ENCODE results near the gene GNL2.

Gene GNL2

DNA sequence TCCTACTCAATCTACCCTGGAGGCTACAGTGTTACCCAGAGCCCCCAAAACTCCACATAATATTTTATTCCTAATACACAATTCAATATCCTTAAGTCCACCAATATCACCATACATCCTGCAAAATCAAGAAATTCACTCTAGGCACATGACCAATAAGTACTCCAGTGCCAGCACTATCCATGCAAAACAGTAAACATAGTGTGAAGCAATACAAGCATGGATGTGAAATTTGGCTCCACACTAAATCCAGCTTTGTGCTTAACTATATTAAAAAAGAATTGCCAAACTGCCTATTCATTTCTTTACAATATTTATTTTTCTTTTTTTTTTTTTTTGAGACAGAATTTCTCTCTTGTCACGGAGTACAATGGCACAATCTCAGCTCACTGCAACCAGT is 78.2 kb downstream of the GNL2 start:
- H2AFZ ChIP-seq (ENCODE audit: low read length), result no peak overlapping the region
- H3K36me3 ChIP-seq (ENCODE audit: insufficient read depth, low read length), result 0 out of 2 replicates have a peak, but pooled peaks cover 4% of the 10 kb centered on the region
- no peaks in the 10 kb centered on the region for H4K20me1 ChIP-seq (ENCODE audit: insufficient read depth, low read length)
- H3K4me1 ChIP-seq (ENCODE audit: insufficient read depth, low read length, severe bottlenecking), result peaks cover 22% of the 10 kb centered on the region
- TF ChIP-seq, protein P1, sequence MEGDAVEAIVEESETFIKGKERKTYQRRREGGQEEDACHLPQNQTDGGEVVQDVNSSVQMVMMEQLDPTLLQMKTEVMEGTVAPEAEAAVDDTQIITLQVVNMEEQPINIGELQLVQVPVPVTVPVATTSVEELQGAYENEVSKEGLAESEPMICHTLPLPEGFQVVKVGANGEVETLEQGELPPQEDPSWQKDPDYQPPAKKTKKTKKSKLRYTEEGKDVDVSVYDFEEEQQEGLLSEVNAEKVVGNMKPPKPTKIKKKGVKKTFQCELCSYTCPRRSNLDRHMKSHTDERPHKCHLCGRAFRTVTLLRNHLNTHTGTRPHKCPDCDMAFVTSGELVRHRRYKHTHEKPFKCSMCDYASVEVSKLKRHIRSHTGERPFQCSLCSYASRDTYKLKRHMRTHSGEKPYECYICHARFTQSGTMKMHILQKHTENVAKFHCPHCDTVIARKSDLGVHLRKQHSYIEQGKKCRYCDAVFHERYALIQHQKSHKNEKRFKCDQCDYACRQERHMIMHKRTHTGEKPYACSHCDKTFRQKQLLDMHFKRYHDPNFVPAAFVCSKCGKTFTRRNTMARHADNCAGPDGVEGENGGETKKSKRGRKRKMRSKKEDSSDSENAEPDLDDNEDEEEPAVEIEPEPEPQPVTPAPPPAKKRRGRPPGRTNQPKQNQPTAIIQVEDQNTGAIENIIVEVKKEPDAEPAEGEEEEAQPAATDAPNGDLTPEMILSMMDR (IDR thresholded peaks at IDR 0.05; ENCODE audit: low read length), result no peak
- no peak for TF ChIP-seq EZH2 (IDR thresholded peaks at IDR 0.05; ENCODE audit: borderline replicate concordance, low read length)
- no peaks in the 10 kb centered on the region for H3K27me3 ChIP-seq (ENCODE audit: insufficient read depth, low read length)
- no peak overlapping the region for H3K27ac ChIP-seq (ENCODE audit: low read depth, low read length, poor library complexity, severe bottlenecking)
- no peaks in the 10 kb centered on the region for H3K9me3 ChIP-seq (ENCODE audit: low read length)
- no peak overlapping the region for H3K4me3 ChIP-seq (ENCODE audit: low read depth, low read length, poor library complexity, severe bottlenecking)
- 0 out of 2 replicates have a peak, but pooled peaks cover 4% of the 10 kb centered on the region for H3K79me2 ChIP-seq (ENCODE audit: insufficient read depth, low read length)
- H3K9ac ChIP-seq (ENCODE audit: low read length), result no peak overlapping the region
- no peak overlapping the region for H3K4me2 ChIP-seq (ENCODE audit: low read length)
- no peaks in the 10 kb centered on the region for H3F3A ChIP-seq (ENCODE audit: insufficient read depth, low read length)
- H3K9me2 ChIP-seq (ENCODE audit: low read depth, low read length), result no peaks in the 10 kb centered on the region
